K562 (cell line): ENCODE results near the gene MERTK. TPM values are rescaled to one million over a fixed set of nuclear protein-coding genes. Genes with fewer than 3 reads are reported as not detected.

Experiments used
- BHLHE40 ChIP-seq: IDR thresholded peaks from 2 replicates; pipeline ENCODE4 v1.6.1; 2011; ENCODE audit warnings: low read length, improper control_type of control experiment
- CBX1 ChIP-seq: sonication (generic); IDR thresholded peaks from 2 replicates; pipeline ENCODE4 v1.6.1; 2016; ENCODE audit warnings: antibody characterized with exemption, low read depth, mild to moderate bottlenecking
- FUS ChIP-seq: fragments of 200-400 bp; formaldehyde crosslinking; optimal IDR thresholded peaks from 2 replicates; pipeline ENCODE3; 2017; ENCODE audit warnings: low read depth, low read length
- MAFG ChIP-seq: fragments of 450-650 bp; conservative IDR thresholded peaks from 2 replicates; pipeline ENCODE4 v1.6.1; 2016; ENCODE audit warnings: missing genetic modification characterization, missing compliant biosample characterization
- MBD2 ChIP-seq: sonication (generic); IDR thresholded peaks from 2 replicates; pipeline ENCODE4 v1.6.1; 2016; ENCODE audit warnings: low read depth, borderline replicate concordance
- MYBL2 ChIP-seq, 2 experiments: fragments of 450-650 bp in 1 of 2; sonication (generic) in 1 of 2; formaldehyde crosslinking in 1 of 2; IDR thresholded peaks; 2 replicates each; pipeline versions ENCODE4 v1.6.1 to v1.8.1; 2017 to 2022; ENCODE audit warnings: borderline replicate concordance in 1 of 2, inconsistent platforms in 1 of 2, low read depth in 1 of 2, mild to moderate bottlenecking in 1 of 2, missing genetic modification reagents in 1 of 2, moderate library complexity in 1 of 2
- NONO ChIP-seq, 2 experiments: fragments of 200-400 bp in 1 of 2; fragments of 450-650 bp in 1 of 2; formaldehyde crosslinking in 1 of 2; IDR thresholded peaks; 2 replicates each; pipeline ENCODE4 v1.6.1; 2017; ENCODE audit warnings: low read depth in 2 of 2, mild to moderate bottlenecking in 2 of 2, moderate library complexity in 2 of 2, low read length in 1 of 2
- NR4A1 ChIP-seq, 2 experiments: fragments of 250-450 bp in 1 of 2; fragments of 450-650 bp in 1 of 2; sonication (Bioruptor Pico) in 1 of 2; IDR thresholded peaks; 2 replicates each; pipeline versions ENCODE4 v1.4.0 to v1.6.1; 2016 to 2020; ENCODE audit warnings: mild to moderate bottlenecking in 2 of 2, missing compliant biosample characterization in 1 of 2, missing genetic modification characterization in 1 of 2, moderate library complexity in 1 of 2
- PURB ChIP-seq: sonication (generic); formaldehyde crosslinking; IDR thresholded peaks from 2 replicates; pipeline ENCODE4 v1.9.0; 2021; ENCODE audit warnings: low read depth, mild to moderate bottlenecking, missing genetic modification reagents
- TEAD4 ChIP-seq, 2 experiments: sonication (generic) in 1 of 2; formaldehyde crosslinking in 1 of 2; IDR thresholded peaks; 2 replicates each; pipeline versions ENCODE4 v1.6.1 to v1.8.0; 2012 to 2022; ENCODE audit warnings: borderline replicate concordance in 1 of 2, inconsistent platforms in 1 of 2, low read length in 1 of 2, mild to moderate bottlenecking in 1 of 2, missing genetic modification reagents in 1 of 2
- TRIM24 ChIP-seq, 2 experiments: fragments of 450-650 bp; IDR thresholded peaks; 2 replicates each; pipeline ENCODE4 v1.6.1; 2016
- U2AF1 ChIP-seq: fragments of 200-400 bp; formaldehyde crosslinking; optimal IDR thresholded peaks from 2 replicates; pipeline ENCODE3; 2017; ENCODE audit warnings: mild to moderate bottlenecking, low read depth, low read length, moderate library complexity
- ZNF583 ChIP-seq: fragments of 250-450 bp; sonication (Bioruptor Pico); IDR thresholded peaks from 2 replicates; pipeline ENCODE4 v1.4.0; 2020
- ZNF696 ChIP-seq: fragments of 250-450 bp; sonication (Bioruptor Pico); conservative IDR thresholded peaks from 2 replicates; pipeline ENCODE4 v1.4.0; 2020; ENCODE audit warnings: mild to moderate bottlenecking, moderate library complexity
- polyA plus RNA-seq, 8 experiments: library from polyadenylated mRNA; depleted of rRNA in 4 of 8; stranded (reverse) in 5 of 8; unstranded in 3 of 8; fragments of >200 nt; fragmentation: Nextera tagmentation in 2 of 8; fragmentation: Illumina TruSeq in 1 of 8; extraction: Ambion mirVana in 2 of 8; extraction: Trizol in 1 of 8; gene quantifications; 2 replicates each; pipeline versions ENCODE4 v1.2.1 to v1.2.3, GENCODE V29; 2011 to 2014; ENCODE audit warnings: inconsistent platforms in 1 of 8, missing spikeins in 1 of 8
- total RNA-seq, 7 experiments: library from RNA; depleted of rRNA in 6 of 7; stranded (reverse); fragments of >200 nt in 6 of 7; fragmentation: Illumina TruSeq in 2 of 7; extraction: Trizol in 2 of 7; gene quantifications; 2 replicates each; pipeline versions ENCODE4 v1.2.1 to v1.2.3, GENCODE V29; 2011 to 2021; ENCODE audit warnings: low replicate concordance in 1 of 7
- TF ChIP-seq, protein P1 (sequence below): fragments of 200-800 bp; sonication (Bioruptor generic); IDR thresholded peaks from 2 replicates; pipeline ENCODE4 v1.6.1; 2017; ENCODE audit warnings: missing genetic modification characterization, missing compliant biosample characterization
- TF ChIP-seq, protein P2 (sequence below): fragments of 250-450 bp; sonication (Bioruptor Pico); IDR thresholded peaks from 2 replicates; pipeline ENCODE4 v1.5.0; 2022; ENCODE audit warnings: mild to moderate bottlenecking
- TF ChIP-seq, protein P3 (sequence below): fragments of 250-450 bp; sonication (Bioruptor Pico); IDR thresholded peaks from 2 replicates; pipeline ENCODE4 v1.4.0; 2020
- TF ChIP-seq, protein P4 (sequence below): sonication (generic); formaldehyde crosslinking; IDR thresholded peaks from 2 replicates; pipeline ENCODE4 v1.8.1; 2023; ENCODE audit warnings: mild to moderate bottlenecking, missing genetic modification reagents

MERTK gene
- total and polyA plus RNA-seq, 9 of the 15 experiments (the other 6 are each of a cell fraction or from before 2014, with no cell fraction given), result 0.23 to 1.6 (median 0.74) TPM

DNA sequence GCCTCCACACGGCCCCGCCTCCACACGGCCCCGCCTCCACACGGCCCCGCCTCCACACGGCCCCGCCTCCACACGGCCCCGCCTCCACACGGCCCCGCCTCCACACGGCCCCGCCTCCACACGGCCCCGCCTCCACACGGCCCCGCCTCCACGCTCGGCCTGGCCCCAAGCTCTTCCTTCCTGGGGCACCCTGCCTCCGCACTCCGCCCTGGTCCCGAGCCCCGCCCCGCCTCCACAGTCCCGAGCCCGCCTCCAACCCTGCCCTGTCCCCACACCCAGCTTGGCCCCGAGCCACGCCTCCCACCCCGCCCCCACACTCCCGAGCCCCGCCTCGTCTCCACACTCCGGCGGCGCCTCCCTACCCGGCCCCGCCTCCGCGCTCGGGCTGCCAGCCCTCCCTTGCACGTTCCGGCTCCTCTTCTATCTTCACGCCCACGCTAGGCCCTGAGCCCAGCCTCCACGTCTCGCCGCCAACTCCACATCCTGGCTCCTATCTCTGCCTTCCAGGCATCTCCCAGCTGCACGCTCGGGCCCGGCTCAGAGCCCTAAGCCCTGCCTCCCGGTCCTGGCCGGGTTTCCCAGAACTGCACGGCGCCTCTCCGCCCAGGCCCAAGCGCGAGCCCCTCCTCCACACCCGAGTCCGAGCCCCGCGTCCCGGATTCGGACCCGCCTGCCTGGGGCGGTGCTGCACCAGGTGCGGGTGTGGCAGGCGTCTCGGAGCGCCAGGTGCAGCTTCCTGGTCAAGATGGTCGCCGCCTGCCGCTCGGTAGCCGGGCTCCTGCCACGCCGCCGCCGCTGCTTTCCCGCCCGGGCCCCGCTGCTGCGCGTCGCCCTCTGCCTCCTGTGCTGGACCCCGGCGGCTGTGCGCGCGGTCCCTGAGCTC is 156.7 kb downstream of the MERTK start, which contains the start of gene TMEM87B (continued):
- TF ChIP-seq, protein P1, sequence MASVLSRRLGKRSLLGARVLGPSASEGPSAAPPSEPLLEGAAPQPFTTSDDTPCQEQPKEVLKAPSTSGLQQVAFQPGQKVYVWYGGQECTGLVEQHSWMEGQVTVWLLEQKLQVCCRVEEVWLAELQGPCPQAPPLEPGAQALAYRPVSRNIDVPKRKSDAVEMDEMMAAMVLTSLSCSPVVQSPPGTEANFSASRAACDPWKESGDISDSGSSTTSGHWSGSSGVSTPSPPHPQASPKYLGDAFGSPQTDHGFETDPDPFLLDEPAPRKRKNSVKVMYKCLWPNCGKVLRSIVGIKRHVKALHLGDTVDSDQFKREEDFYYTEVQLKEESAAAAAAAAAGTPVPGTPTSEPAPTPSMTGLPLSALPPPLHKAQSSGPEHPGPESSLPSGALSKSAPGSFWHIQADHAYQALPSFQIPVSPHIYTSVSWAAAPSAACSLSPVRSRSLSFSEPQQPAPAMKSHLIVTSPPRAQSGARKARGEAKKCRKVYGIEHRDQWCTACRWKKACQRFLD (CRISPR knock-in tag), result peak; percentile 86
- no peak for TF ChIP-seq PURB
- TF ChIP-seq MBD2, result peak; percentile 40; the same call in 1 of the 2 replicates
- TF ChIP-seq, protein P2, sequence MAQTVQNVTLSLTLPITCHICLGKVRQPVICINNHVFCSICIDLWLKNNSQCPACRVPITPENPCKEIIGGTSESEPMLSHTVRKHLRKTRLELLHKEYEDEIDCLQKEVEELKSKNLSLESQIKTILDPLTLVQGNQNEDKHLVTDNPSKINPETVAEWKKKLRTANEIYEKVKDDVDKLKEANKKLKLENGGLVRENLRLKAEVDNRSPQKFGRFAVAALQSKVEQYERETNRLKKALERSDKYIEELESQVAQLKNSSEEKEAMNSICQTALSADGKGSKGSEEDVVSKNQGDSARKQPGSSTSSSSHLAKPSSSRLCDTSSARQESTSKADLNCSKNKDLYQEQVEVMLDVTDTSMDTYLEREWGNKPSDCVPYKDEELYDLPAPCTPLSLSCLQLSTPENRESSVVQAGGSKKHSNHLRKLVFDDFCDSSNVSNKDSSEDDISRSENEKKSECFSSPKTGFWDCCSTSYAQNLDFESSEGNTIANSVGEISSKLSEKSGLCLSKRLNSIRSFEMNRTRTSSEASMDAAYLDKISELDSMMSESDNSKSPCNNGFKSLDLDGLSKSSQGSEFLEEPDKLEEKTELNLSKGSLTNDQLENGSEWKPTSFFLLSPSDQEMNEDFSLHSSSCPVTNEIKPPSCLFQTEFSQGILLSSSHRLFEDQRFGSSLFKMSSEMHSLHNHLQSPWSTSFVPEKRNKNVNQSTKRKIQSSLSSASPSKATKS, result no peak
- TF ChIP-seq, protein P3, sequence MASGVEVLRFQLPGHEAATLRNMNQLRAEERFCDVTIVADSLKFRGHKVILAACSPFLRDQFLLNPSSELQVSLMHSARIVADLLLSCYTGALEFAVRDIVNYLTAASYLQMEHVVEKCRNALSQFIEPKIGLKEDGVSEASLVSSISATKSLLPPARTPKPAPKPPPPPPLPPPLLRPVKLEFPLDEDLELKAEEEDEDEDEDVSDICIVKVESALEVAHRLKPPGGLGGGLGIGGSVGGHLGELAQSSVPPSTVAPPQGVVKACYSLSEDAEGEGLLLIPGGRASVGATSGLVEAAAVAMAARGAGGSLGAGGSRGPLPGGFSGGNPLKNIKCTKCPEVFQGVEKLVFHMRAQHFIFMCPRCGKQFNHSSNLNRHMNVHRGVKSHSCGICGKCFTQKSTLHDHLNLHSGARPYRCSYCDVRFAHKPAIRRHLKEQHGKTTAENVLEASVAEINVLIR (CRISPR knock-in tag), result no peak
- no peak for TF ChIP-seq MYBL2 (IDR thresholded peaks at IDR 0.05; ENCODE audit: low read depth)
- no peak for TF ChIP-seq MYBL2 (CRISPR knock-in tag; IDR thresholded peaks at IDR 0.05; ENCODE audit: borderline replicate concordance)
- TF ChIP-seq, protein P4, sequence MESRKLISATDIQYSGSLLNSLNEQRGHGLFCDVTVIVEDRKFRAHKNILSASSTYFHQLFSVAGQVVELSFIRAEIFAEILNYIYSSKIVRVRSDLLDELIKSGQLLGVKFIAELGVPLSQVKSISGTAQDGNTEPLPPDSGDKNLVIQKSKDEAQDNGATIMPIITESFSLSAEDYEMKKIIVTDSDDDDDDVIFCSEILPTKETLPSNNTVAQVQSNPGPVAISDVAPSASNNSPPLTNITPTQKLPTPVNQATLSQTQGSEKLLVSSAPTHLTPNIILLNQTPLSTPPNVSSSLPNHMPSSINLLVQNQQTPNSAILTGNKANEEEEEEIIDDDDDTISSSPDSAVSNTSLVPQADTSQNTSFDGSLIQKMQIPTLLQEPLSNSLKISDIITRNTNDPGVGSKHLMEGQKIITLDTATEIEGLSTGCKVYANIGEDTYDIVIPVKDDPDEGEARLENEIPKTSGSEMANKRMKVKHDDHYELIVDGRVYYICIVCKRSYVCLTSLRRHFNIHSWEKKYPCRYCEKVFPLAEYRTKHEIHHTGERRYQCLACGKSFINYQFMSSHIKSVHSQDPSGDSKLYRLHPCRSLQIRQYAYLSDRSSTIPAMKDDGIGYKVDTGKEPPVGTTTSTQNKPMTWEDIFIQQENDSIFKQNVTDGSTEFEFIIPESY (CRISPR knock-in tag), result peak; percentile 56; the same call in 1 of the 2 replicates
- no peak for TF ChIP-seq MAFG (tag)
- peak; percentile 56 to 87 for TF ChIP-seq TRIM24 (IDR thresholded peaks at IDR 0.05)
- TF ChIP-seq ZNF696 (CRISPR knock-in tag), result no peak
- TF ChIP-seq NONO (IDR thresholded peaks at IDR 0.05; ENCODE audit: low read depth in 2 of 2, low read length in 1 of 2), result peak in 1 of 2 experiments; percentile 80; a peak in 2 of 4 replicates
- TF ChIP-seq TEAD4 (IDR thresholded peaks at IDR 0.05; ENCODE audit: low read length), result peak; percentile 89
- peak; percentile 51; the same call in 1 of the 2 replicates for TF ChIP-seq TEAD4 (CRISPR knock-in tag; IDR thresholded peaks at IDR 0.05; ENCODE audit: borderline replicate concordance)
- peak; percentile 98 for TF ChIP-seq BHLHE40
- peak; percentile 73 for TF ChIP-seq FUS
- TF ChIP-seq NR4A1 (CRISPR knock-in tag; IDR thresholded peaks at IDR 0.05), result peak; percentile 58; the same call in 1 of the 2 replicates
- TF ChIP-seq NR4A1 (tag; IDR thresholded peaks at IDR 0.05), result no peak
- 0 out of 2 replicates have a peak, but pooled peaks have one; percentile 51 for TF ChIP-seq ZNF583 (CRISPR knock-in tag)
- TF ChIP-seq U2AF1, result peak; percentile 71
- 0 out of 2 replicates have a peak, but pooled peaks have one; percentile 37 for TF ChIP-seq CBX1
